GM21390 (cell line): ENCODE results near the gene TP63.

Experiments used
- ATAC-seq: cut with Tn5 transposase; IDR thresholded peaks from one replicate; pipeline ENCODE4 v1.9.1; 2021; ENCODE audit not compliant: unreplicated experiment

Gene TP63

DNA sequence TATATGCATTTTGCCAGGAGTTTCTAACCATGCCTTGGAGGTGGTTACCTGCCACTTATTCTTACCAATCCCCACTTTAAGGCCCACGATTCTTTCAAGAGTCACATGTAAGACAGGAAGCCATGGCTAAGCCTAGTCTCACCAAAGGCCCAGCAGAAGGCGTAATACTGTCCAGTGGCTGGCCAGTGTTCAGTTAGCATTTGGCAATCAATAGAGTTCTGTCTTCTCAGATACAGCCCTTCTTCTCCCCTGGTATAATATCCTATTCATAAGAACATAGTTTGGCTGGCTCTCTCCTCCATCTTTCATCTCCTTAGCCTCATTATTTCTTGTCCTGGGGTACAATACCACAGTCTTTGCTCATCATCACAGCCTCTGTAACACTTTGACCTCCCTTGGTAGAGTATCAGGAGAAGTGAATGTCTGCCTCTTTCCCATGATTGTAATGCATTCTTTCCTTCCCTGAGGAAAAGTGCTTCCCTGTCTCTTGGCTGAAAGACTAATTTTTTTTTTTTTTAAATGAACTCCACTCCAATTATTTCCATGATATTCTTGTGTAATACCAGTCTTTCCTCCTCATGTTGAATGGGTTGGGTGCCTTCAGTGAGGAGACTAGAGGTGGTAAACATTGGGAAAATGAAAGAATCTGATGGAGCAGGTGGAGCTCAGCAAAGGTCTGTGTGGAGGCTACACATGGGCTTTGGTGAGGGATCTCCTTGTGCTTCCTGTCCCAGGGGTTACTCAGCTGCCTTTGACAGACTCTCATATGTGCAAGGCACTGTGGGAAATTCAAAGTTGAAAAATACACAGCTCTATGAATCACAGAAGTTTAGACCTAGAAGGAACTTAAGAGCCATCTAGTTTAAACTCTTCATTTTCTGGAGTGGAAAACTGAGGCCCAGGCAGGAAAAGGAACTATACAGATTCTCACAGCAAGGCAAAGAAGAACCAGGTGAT lies 271.3 kb downstream of the TP63 start:
- ATAC-seq = no peak

GRCh38 chr3:189903562-189904250 lies 272.5 kb downstream of the TP63 start:
- no peak for ATAC-seq

GRCh38 chr3:189907803-189908202 lies 276.6 kb downstream of the TP63 start:
- ATAC-seq = no peak

DNA sequence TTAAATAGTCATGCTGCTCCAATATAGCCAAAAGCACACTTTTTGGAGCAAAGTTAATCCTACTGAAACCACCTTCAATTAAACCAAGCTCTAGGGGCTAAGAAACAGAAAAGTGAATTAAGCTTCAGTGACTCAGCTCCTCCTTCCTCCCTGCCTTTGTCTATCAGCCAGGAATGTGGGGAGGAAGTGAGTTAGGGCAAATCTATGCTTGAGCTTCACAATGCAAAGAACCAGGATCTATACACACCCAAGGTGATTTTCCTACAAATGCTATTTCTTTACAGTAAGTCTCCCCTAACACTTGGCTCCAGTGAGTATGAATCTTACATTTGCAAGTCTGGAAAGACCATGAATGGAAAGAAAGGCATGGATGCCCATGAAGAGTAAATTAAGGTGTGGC lies 277.5 kb downstream of the TP63 start:
- ATAC-seq = no peak

DNA sequence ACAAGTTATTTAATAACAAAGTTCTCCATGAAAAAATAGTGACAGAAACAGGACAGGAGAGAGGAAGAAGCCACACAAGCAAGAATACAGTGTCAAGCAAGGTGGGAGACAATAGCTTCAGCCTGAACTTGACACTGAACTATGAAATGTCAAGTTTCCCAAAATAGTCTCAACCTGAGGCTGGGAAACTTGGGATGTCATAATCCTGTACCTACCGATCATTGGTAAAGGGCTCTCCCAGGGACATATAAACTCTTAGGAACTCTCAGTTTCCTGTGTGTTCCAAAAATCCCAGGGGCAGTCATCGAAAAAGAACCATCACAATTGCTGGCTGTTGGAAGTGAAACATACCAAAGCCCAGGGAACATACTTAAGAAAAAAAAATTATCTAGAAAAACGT lies 277.9 kb downstream of the TP63 start:
- no peak for ATAC-seq

DNA sequence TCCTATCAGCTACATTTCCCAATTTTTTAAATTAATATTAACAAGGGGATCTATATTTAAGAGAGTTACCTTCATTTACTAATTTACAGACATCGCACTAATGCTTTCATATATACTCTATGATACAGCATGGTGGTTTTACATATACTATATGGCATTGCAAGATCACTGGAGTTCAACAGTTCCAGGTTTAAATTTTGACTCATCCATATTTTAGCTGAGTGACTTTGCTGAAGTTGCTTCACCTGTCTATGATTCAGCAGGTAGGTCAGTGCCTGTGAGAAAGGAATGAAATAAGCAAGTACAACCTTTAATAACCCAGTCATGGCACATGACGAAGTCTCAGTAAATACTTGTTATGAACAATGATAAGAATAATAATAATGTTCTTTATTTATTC lies 278.4 kb downstream of the TP63 start:
- ATAC-seq = no peak

GRCh38 chr3:189911001-189911400 lies 279.8 kb downstream of the TP63 start:
- ATAC-seq = no peak

- ATAC-seq = no peak
Measured at GRCh38 chr3:189914799-189915198, 283.6 kb downstream of the TP63 start.

DNA sequence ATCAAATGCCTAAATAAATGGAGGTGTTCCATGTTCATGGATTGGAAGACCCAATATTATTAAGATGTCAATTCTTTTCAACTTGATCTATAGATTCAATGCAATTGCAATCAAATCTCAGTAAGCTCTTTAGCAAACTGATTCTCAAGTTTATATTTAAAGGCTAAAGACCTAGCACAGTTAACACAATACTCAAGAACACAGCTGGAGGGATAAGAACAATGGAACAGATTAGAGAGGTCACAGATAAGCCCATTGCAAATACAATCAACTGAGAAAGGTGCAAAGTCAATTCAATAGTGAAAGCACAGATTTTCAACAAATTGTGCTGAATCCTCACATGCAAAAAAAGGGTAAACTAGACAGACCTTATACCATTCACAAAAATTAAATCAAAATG lies 290.6 kb downstream of the TP63 start:
- no peak for ATAC-seq

GRCh38 chr3:189927975-189928895 lies 297.0 kb downstream of the TP63 start:
- ATAC-seq = no peak

GRCh38 chr3:189936201-189936945 lies 305.2 kb downstream of the TP63 start:
- ATAC-seq = no peak

DNA sequence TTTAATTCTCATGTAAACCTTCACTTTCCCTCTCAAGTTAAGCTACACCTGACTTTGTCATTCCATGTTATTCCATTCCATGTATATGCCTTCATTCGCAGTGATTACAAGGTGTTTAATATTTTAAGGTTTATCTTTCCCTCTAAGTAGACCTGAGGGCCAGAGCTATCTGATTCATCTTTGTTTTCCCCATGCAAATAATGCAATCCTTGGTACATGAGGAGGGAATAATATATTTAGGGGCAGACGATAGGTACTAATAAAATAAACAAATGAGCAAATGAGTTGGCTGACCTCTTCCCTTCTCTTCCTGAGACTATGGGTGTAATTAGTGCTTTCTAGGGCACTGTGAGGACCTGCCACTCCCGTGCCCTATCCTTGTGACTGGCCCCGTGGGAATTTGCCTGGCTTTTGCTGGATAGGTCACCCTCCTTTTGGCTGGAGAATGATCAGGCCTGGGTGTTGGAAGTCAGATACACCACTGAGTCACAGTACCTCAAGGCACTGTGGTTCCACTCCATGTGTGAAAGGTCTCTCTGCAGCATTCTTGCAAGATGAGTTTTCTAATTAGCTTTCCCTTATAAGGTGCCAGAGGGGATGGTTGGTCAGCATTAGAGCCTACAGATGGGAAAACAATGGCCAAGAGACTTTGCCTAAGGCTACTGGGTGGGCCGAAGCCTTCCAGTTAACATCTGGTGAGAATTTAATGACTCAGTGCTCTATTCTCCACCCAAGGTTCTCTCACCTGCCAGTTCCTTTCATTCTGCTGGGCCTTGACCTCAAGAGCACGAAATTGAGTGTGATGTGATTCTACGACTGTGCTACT lies 306.3 kb downstream of the TP63 start:
- no peak for ATAC-seq

DNA sequence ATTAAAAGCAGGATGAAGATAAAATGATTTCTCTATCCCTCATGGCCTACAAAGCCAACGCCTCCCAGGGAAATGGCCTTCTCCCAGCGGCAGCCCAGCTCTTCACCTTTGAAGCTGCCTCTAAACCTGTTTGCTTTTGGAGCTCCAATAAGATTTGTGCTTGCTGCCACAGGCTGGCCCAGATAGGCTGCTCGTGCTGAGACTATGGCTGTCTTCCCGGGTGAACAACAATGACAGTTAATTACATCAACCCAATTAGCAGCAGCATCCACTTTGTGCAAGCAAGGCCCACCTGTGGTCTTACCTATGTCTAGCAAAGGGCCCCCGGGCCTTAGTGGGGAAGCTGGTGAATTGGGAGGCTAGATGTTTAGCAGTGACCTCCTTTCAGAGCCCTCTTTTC lies 309.9 kb downstream of the TP63 start:
- no peak for ATAC-seq

DNA sequence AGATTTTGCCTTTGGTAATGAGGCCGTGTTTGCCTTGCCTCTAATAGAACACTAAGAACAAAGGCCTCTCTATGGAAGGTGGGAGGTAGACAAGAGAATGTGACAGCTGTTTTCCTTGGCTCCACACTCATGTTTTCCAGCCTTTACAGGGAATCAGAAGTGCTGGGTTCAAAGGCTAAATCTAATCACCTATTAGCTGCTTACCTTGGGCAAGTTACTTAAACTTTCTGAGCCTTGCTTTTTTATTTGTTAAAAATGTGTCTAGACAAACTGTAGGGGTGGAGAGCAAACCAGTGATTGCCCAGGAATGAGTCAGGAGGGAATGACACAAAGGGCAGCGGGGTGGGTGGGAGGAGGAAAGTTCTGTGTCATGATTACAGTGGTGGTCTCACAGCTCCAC lies 310.5 kb downstream of the TP63 start:
- ATAC-seq = no peak

GRCh38 chr3:189942948-189943347 lies 311.8 kb downstream of the TP63 start:
- ATAC-seq = no peak

DNA sequence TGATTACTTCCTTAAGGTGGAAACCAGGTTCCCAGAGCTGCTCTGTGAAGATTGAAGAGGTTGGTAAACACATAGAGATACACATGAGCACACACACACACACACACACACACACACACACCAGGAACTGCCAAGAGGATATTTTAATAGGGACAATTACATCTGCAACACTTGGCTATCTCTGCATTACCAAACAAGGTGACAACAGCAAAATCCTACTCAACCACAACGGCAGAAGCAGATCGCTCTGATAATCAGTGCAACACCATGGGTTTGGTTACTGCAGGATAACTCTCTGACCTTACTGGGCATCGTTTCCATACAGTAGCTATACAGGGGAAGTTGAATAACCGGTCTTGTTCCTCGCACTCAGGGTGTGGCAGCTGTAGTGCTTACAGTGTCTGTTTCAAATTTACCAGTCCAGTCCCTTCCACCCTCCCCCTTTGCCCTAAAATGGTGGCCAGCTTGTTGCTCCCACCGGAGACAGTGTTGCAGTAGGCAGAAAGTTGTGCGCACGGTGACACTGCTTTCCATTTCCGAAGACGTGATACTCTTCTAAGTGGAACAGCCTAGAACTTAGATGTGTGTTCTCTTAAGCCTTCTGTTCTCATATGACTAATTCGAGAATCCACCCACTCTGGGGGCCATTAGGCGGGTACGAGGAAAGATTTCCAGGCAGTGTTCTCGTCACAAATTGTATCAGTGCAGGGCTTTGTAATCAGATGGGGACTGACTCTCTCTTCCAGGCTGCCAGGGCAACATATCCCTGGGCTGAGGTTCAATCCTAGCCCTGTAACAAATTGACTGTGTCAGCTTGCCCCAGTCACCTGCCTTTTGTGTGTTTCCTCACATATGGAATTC lies 313.3 kb downstream of the TP63 start:
- no peak for ATAC-seq

DNA sequence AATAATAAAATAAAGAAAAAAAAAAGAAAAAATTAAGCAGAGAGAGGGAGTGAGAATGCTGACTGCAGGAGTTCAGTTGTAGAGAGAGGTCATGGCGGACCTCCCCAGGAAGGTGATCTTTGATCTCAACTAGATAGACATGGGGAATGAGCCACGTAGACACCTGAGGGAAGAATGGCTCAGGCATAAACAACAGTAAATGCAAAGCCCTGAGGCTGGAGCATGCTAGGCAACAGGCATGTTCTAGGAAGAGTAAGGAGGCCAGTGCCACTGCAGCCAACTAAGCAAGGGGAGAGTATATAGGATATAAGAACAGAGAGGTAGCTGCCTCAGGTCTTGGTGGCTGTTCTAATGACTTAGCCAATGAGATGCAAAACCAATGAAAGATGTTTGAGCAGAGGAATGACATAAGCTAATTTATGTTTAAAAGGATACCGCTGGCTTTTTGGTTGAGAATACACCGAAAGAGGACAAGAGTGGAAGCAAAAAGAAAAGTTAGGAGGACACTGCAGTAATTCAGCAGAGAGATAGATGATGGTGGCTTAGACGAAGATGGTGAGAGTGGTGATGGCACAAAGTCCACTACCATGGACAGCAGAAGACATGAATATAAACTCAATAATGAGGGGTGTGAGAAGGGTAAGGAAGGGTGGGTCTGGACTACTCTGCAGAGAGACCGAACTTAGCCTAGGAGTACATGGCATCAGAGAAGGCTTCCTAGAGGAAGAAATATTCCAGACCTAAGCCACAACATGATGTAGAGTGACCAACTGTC lies 314.9 kb downstream of the TP63 start:
- no peak for ATAC-seq
